GM19438 (cell line): Measurements from ENCODE around the gene DDX24.
A peak's percentile ranks its signal among the peaks of the same experiment; 100 is the strongest.

Experiments used
- ATAC-seq: cut with Tn5 transposase; IDR thresholded peaks from one replicate; pipeline ENCODE4 v1.9.1; 2021; ENCODE audit warnings: low read depth; ENCODE audit not compliant: unreplicated experiment

The DDX24 gene, protein sequence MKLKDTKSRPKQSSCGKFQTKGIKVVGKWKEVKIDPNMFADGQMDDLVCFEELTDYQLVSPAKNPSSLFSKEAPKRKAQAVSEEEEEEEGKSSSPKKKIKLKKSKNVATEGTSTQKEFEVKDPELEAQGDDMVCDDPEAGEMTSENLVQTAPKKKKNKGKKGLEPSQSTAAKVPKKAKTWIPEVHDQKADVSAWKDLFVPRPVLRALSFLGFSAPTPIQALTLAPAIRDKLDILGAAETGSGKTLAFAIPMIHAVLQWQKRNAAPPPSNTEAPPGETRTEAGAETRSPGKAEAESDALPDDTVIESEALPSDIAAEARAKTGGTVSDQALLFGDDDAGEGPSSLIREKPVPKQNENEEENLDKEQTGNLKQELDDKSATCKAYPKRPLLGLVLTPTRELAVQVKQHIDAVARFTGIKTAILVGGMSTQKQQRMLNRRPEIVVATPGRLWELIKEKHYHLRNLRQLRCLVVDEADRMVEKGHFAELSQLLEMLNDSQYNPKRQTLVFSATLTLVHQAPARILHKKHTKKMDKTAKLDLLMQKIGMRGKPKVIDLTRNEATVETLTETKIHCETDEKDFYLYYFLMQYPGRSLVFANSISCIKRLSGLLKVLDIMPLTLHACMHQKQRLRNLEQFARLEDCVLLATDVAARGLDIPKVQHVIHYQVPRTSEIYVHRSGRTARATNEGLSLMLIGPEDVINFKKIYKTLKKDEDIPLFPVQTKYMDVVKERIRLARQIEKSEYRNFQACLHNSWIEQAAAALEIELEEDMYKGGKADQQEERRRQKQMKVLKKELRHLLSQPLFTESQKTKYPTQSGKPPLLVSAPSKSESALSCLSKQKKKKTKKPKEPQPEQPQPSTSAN

DNA sequence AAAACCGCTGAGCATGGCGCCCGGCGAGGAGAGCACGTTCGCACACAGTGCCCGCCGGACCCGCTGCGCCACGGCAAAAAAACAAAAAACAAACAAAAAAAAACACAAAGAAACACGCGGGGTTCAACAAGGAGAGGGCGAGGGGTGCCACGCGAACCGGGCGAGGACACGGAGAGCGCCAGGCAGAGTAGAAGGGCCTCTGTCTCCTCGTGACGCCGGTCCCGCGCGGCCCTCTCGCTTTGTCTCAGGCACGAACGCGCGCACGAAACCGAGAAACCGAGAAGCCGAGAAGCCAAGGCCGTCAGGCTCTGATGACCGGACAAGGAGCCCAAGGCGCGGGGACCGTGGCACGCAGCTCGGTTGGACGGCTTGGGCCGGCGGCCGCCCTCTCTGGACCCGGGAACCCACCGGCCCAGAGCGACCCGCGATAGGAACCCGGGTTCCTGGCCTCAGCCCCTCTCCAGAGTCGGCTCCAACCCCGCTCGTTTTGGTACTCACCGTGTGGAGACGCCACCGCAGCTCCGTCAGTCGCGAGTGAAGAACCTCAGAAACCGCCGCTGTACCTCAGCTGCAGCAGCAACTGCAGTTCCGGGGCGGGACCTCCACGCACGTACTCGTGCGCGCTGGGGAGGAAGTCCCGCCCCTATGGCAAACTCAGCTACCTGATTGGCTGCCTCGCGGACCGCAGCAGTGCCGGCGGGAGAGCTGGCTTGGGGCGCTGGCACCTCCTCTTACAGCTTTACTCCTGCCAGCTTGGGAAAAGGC, at the start of gene DDX24, which contains the start of gene IFI27L1:
TSS of gene DDX24 (minus strand) at position 582 of the 765 bp plus-strand sequence. CDS start 1,460 bp downstream, outside the sequence.
TSS of gene IFI27L1 (plus strand) at position 690 of the 765 bp plus-strand sequence. CDS start 15,628 bp downstream, outside the sequence.
- ATAC-seq: peak; percentile 91

- no peak for ATAC-seq
Measured at GRCh38 chr14:94129758-94130414, 48.9 kb upstream of the DDX24 start.

DNA sequence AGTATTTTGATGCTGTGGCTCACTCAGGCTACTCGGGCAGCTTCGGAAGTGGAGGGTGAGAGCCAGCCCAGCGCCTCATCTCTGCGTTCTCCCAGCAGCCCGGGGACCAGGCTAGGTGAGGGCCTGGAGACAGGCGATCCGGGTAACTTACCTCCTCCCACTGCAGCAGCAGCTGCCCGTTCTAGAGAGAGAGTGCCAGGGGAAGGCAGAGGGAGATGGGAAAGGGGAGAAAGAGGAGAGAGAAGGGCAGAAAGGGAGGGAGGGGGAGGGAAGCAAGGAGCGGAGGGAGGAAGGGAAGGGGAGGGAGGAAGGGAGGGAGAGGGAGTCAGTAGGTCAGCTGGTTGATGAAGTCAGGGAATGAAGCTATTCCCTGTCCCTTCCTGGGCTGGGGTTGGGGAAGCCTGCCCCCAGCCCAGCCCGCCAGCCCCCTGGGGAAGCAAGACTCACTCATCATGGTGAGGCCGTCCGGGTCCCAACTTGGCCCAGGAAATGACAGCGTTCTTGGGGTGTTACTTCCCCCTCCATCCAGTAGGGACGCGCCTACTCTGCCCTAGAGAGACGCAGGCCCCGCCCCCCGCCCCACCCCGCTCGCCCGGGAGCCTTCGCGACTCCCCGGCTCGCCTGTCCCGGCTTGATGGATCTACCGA, 48.2 kb upstream of the DDX24 start, which contains the start of gene IFI27L2:
TSS of gene IFI27L2 (minus strand) at position 494 of the 647 bp plus-strand sequence. CDS start at position 454, 40 bp downstream.
- ATAC-seq: peak; percentile 93

GRCh38 chr14:94128216-94128839, 47.3 kb upstream of the DDX24 start:
- ATAC-seq: no peak

GRCh38 chr14:94127330-94127729, 46.3 kb upstream of the DDX24 start:
- ATAC-seq: no peak

DNA sequence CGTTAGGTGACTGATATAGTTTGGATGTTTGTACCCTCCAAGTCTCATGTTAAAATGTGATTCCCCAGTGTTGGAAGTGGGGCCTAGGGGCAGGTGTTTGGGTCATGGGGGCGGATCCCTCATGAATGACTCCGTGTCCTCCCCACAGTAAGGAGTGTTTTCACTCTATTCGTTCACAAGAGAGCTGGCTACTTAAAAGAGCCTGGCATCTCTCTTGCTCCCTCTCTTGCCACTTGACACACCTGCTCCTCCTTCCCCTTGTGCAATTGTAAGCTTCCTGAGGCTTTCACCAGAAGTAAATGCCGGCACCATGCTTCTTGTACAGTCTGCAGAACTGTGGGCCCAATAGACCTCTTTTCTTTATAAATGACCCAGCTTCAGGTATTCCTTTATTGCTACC, 45.8 kb upstream of the DDX24 start:
- ATAC-seq: no peak

- ATAC-seq: no peak
Measured at GRCh38 chr14:94126419-94126677, 45.3 kb upstream of the DDX24 start.

- no peak for ATAC-seq
Measured at GRCh38 chr14:94125659-94126418, 44.8 kb upstream of the DDX24 start.

- no peak for ATAC-seq
Measured at GRCh38 chr14:94124582-94125377, 43.8 kb upstream of the DDX24 start.

- ATAC-seq: no peak
Measured at GRCh38 chr14:94123868-94124267, 42.9 kb upstream of the DDX24 start.

DNA sequence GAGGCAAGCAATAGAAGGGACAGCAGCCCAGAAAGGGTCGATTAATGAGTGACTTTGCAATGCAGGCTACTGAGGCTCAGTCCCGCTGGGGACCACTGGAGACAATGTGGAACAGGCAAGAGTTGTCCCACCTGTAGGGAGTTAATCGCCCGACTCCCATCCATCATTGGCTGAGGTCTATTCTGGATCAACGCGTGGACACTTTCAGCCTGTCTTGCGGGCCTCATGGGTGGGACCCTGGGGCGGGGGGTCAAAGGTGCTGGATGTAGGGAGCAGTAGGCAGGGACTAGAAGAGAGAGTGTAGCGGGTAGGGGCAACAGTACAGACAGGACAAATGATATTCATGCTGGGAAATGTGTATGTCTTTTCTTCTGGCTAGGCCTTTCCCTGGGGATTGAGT, 42.3 kb upstream of the DDX24 start:
- ATAC-seq: no peak

DNA sequence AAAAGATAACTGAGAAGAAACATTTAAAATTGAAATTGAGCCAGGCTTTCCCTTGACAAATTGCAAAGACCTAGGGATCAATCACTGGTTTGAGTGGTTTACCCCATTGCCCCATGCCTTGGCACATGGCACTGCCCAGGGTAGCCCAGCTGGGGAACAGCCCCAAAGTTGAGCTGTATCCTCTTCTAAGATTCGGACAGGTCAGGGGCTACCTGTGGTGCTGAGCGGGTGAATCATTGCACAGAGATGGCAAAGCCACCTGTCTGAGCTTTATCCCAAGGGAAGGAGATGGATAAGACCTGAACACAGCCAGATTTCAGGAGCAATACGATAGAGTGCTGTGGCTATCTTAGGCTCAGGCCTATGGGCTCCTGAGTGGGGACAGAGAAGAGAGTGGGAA, 41.4 kb upstream of the DDX24 start:
- no peak for ATAC-seq

GRCh38 chr14:94121485-94121884, 40.5 kb upstream of the DDX24 start:
- no peak for ATAC-seq

GRCh38 chr14:94120667-94121340, 39.8 kb upstream of the DDX24 start:
- no peak for ATAC-seq

- ATAC-seq: no peak
Measured at GRCh38 chr14:94119071-94119470, 38.1 kb upstream of the DDX24 start.

GRCh38 chr14:94117856-94118255, 36.9 kb upstream of the DDX24 start:
- ATAC-seq: no peak

GRCh38 chr14:94116701-94117100, 35.7 kb upstream of the DDX24 start:
- ATAC-seq: no peak
